SK-MEL-5 (cell line): ENCODE results near the gene DNAAF5. TPM values are rescaled to one million over a fixed set of nuclear protein-coding genes. Genes with fewer than 3 reads are reported as not detected.
"Not testable (repeated sequence)": the region's sequence is repeated elsewhere in the genome, so short reads cannot be mapped to it uniquely, and the experiment has no call there.

Source experiments
- DNase-seq: peaks from one replicate; pipeline ENCODE4 v3.0.0-alpha.2; 2016; ENCODE audit warnings: low read depth, low spot score
- in situ Hi-C: cut with HindIII; loops from 2 replicates; pipeline ENCODE4 v1.10.0; 2016; ENCODE audit warnings: low sequenced_read_pairs, high pct_unique_total_duplicates, low pct_unique_long_range_greater_than_20kb
- total RNA-seq: library from RNA; depleted of rRNA; stranded (reverse); fragments of >200 nt; shearing (Covaris generic); gene quantifications from 2 replicates; pipeline ENCODE4 v1.2.3, GENCODE V29; 2014

Gene DNAAF5
- total RNA-seq, 1 experiment from 2014 or later, result 71.7 TPM

DNA sequence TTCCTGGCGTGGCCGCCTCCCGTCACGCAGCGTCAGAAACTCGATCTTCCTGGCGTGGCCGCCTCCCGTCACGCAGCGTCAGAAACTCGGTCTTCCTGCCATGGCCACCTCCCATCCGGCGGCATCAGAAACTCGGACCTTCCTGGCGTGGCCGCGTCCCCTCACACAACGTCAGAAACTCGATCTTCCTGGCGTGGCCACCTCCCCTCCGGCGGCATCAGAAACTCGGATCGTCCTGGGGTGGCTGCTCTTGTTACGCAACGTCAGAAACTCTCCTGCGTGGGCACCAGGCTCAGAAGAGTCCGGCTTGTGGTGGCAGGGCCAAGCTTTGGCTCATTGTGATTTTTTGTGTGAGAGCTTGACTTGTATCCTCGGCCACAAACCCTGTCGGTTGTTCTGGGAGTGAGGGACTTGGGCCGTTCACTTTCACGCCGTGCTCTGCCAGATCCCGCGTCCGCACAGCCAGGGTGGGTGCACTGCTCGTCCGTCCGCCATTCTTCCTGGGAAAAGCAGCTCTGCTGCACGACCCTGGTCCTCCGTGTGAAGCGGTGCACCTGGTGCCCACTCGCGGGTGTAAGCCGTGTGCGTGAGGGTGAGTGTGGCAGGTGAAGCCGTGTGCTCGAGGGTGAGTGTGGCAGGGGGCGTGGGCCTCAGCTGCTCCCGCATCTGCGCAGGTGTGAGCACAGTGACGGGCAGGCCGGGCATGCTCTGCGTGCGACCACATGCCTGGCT is 56.4 kb downstream of the DNAAF5 start:
- in situ Hi-C loops, result no loop called here
- DNase-seq, result no peak

DNA sequence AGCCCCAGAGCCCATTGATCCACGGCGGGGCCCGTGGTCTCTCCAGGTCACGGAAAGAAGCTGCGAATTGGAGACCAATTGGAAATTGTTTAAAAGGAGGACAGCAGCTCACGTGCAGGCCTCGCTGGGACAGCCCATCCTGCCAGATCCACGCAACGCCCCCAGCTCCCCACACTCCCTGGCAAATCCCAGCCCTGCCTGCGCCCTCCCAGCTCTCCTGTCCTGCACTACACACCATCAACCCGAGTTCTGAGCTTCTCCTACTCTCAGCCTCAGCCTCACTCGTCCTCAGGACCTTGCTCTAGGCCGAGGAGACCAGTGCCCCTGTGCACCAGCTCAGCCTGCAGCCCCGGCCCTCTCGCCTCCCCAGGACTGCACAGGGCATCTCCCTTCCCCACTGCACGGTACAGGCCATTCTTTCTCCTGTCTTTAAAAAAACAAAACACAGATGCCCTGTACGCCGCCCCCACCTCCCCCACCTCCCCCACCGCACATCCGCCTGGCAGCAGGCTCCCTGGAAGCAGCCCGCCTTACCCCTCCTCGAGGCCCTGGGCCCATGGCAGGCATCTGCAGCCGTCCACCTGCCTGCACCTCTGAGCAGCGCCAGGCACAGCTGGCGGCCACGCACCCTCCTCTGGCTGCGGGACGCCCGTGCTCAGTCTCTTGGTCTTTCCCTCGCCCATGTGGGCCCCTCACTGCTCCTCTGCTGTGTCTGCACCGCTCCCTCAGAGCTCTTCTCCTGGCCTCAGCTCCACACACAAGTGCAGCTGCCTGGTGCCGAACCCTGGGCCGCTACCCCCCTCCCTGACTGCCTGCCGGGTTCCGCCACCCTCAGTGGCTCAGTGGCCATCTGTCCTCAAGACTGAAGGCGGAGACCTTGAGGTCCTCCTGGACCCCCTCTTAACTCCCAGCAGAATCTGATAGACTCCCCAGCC is 57.3 kb downstream of the DNAAF5 start:
- DNase-seq, result no peak
- in situ Hi-C loops, result no loop called here

DNA sequence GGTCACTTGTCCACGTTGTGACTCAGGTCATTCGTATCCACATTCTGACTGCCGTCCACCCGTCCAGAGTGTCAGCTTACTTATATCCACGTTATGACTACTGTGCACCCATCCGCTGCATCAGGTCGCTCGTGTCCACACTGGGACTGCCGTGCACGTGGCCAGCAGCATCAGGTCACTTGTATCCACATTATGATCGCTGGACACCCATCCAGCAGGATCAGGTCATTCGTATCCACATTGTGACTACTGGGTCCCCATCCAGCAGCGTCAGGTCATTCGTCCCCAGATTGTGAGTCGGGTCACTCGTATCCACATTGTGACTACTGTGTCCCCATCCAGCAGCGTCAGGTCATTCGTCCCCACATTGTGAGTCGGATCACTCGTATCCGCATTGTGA is 58.5 kb downstream of the DNAAF5 start:
- in situ Hi-C loops, result no loop called here
- no peak for DNase-seq

DNA sequence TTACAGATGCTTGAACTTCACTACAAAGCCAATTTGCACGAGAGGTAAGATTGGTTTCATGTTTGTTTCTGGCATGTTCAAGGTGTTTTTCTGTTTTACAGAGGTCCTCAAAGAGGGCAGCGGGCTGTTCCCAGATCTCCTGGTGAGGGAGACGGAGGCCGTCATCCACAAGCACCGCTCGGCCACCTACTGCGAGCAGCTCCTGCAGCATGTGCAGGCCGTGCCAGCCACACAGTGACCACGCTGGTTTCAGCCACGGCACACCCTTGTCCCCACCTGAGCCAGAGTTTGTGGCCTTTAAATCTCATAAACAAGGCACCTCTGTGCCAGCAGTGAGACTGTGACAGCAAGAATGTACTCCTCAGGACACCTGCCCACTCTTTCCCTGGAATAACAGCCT is 58.9 kb downstream of the DNAAF5 start:
- DNase-seq, result no peak
- in situ Hi-C loops, result no loop called here

DNA sequence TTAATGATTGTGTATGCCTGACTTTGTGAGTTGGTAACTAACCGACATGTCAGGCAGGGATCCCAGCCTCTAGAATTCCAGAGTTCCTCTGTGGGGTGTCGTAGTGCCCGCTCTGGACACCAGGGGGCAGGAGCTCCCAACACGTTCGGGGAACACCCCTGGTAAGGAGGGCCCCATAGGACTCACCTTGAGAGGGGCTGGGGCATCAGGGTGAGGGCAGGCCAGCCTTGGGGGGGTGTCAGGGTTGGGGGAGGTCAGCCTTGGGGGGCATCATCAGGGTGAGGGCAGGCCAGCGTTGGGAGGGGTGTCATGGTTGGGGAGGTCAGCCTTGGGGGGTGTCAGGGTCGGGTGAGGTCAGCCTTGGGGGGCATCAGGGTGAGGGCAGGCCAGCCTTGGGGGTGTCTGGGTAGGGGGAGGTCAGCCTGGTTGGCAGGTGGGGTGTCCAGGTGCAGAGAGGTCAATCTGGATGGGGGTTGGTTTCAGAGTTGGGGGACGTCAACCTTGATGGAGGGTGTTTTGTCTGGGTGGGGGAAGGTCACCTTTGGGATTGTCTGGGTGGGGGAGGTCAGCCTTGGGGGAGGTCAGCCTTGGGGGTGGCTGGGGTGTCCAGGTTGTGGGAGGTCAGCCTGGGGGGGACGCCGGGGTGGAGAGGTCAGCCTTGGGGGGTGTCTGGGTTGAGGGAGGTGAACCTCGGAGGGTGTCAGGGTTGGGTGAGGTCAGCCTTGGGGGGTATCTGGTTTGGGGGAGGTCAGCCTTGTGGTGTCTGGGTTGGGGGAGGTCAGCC is 60.2 kb downstream of the DNAAF5 start:
- DNase-seq, result peak; percentile 54
- in situ Hi-C loops, result no loop called here

DNA sequence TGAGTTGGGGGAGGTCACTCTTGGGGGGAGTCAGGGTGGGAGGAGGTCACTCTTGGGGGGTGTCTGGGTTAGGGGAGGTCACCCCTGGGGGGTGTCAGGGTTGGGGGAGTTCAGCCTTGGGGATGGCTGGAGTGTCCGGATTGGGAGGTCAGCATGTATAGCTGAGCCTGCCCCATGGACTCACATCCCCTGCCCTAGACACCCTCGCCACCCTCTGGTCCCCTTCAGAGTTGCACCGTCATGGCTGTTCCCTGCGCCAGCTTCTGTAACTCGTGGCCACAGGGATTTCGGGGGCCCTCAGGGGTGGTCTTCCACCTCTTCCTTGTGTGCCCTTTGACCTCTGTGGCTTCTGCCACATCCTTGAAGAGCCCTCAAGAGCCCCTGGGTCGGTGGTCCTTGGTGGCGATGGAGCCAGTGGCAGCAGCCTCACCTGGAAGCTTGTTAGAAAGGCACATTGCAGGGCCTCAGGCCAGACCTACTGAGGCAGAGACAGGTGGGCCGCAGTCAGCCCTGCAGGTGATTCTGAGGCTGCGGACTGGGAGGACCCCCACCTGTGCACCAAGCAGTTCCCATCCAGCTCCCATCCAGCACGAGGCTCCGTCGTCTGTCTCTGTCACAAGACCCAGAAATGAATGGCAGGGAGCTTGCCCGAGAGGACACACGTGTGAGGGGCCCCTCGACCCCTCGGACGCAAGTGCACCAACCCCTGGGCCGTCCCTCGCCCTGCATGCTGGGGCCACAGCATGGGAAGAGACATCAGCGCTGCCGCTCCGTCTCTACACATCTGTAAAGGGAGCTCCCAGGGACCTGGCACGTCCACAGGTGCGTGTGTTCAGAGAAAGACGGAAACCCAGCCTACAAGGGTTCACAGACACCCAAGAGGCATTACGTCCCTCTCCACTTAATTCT is 61.1 kb downstream of the DNAAF5 start:
- DNase-seq, result no peak
- in situ Hi-C loops, result no loop called here

DNA sequence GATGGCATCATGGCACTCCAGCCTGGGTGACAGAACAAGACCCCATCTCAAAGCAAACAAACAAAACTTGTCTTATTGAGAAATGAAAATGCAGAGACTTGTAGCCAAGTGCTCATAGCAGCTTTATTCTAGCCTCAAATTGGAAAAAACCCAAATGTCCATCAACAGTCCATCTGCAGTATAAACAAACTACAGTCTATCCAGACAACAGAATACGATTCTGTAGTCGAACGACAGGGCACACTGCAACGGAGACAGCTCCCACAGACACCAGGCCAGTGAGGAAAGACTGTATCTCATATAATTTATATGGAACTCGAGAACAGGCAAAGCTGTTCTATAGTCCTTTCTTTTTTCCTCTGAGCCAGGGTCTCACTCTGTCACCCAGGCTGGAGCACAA is 65.0 kb downstream of the DNAAF5 start:
- DNase-seq, result no peak
- in situ Hi-C loops, result no loop called here

DNA sequence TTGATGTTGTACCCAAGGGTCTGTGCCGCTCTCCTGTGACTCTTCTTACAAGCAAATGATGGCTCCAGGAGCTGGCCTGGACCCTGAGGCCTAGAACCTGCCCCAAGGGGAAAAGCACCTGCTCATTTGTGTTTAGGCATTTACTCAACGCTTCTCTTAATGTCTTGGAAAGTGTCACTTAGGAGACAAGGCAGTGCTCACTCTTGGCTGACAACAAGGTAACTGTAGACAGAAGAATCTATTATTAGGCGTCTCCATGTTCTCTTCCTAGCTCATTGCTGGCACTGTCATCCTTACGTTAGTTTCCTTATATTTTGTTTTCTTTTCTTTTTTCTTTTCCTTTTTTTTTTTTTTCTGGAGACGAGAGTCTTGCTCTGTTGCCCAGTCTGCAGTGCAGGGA is 67.7 kb downstream of the DNAAF5 start:
- DNase-seq, result no peak
- in situ Hi-C loops, result no loop called here

DNA sequence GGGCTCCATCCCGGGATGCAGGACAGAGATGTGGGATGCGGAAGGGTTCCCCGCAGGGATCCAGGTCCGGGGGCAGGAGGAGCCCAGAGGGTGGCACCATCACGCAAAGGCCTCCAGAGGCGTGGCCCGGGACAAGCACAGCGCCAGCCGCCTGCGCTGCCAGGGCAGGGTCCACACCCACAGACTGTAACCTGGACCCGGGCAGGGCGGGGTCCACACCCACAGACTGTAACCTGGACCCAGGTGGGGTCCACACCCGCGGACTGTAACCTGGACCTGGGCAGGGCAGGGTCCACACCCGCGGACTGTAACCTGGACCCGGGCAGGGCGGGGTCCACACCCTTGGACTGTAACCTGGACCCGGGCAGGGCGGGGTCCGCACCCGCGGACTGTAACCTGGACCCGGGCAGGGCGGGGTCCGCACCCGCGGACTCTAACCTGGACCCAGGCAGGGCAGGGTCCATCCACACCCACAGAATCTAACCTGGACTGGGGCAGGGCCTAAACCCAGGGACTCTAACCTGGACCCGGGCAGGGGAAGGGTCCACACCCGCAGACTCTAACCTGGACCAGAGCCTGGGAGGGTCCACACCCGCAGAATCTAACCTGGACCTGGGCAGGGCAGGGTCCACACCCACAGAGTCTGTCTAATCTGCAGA is 68.3 kb downstream of the DNAAF5 start:
- no peak for DNase-seq
- in situ Hi-C loops, result no loop called here

DNA sequence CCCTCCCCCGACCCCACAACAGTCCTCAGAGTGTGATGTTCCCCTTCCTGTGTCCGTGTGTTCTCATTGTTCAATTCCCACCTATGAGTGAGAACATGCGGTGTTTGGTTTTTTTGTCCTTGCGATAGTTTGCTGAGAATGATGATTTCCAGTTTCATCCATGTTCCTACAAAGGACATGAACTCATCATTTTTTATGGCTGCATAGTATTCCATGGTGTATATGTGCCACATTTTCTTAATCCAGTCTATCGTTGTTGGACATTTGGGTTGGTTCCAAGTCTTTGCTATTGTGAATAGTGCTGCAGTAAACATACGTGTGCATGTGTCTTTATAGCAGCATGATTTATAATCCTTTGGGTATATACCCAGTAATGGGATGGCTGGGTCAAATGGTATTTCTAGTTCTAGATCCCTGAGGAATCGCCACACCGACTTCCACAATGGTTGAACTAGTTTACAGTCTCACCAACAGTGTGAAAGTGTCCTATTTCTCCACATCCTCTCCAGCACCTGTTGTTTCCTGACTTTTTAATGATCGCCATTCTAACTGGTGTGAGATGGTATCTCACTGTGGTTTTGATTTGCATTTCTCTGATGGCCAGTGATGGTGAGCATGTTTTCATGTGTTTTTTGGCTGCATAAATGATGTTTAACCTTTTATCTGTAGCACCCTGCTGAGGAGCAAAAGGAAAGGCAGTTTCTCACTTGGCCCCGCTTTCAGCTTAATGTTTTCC is 70.1 kb downstream of the DNAAF5 start:
- in situ Hi-C loops, DNase-seq: not testable (repeated sequence)

DNA sequence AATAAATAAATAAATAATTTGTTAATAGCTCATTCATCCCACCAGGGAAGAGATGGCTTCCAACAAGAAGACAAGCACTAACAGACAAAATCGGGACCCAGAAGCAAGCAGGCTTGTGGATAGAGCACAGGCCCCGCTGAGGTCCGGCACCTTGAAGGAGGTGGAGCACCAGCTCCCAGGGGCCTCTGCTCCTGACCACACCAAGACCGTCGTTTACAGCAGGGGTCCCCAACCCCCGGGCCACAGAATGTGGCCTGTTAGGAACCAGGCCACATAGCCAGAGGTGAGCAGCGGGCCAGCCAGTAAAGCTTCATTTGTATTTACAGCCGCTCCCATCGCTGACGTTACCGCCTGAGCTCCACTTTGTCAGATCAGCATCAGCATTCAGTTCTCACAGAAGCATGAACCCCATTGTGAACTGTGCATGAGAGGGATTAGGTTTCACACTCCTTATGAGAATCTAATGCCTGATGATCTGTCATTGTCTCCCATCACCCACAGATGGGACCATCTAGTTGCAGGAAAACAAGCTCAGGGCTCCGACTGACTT is 72.5 kb downstream of the DNAAF5 start:
- in situ Hi-C loops, result no loop called here
- DNase-seq, result no peak

DNA sequence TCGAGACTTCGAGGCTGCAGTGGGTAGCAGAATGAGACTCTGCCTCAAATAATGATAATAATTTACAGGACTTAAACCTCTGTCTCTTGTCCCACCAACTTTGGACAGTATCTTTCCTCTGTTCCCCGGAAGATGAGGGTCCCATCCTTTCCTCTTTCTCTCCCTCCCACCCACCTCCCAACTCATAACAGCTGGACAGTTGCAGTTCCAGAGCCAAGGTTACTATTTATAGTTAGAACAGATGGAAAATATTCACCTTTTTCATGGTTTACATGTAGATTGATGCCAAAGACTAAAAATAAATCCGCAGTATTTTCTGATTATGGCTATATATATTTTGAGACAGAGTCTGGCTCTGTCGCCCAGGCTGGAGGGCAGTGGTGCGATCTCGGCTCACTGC is 74.2 kb downstream of the DNAAF5 start:
- in situ Hi-C loops, result no loop called here
- DNase-seq, result no peak

DNA sequence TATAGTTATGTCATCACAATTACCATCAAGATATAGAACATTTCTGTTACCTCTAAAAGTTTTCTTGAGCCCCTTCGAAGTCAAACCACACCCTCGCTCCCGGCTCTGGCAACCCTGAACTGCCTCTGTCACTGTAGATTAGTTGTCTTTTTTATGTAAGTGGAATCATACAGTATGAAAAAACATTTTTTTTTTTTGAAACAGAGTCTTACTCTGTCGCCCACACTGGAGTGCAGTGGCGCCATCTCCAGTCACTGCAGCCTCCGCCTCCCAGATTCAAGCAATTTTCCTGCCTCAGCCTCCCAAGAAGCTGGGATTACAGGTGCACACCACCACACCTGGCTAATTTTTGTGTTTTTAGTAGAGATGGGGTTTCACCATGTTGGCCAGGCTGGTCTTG is 74.9 kb downstream of the DNAAF5 start:
- DNase-seq, in situ Hi-C loops: not testable (repeated sequence)

DNA sequence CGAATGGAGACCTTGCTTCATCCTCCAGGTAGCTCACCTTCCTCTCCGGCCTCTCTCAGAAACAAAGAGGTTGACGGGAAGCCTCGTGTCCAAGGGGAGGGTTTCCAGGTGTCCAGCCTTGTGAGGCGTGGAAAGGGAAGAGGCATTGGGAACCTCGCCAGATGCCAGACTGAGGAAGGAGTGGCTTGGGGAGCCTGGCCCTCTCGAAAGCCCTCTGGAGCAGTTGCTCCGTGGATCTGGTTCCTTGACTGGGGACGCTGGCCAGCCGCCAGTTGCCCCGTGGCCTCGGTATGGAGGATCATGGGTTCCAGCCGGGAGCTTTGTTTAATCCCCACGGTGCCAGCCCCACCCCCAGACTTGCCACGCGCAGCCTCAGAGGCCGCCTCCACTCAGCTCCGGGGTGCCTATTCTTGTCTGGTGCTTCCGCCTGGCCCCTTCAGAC is 75.5 kb downstream of the DNAAF5 start:
- in situ Hi-C loops, result no loop called here
- no peak for DNase-seq

DNA sequence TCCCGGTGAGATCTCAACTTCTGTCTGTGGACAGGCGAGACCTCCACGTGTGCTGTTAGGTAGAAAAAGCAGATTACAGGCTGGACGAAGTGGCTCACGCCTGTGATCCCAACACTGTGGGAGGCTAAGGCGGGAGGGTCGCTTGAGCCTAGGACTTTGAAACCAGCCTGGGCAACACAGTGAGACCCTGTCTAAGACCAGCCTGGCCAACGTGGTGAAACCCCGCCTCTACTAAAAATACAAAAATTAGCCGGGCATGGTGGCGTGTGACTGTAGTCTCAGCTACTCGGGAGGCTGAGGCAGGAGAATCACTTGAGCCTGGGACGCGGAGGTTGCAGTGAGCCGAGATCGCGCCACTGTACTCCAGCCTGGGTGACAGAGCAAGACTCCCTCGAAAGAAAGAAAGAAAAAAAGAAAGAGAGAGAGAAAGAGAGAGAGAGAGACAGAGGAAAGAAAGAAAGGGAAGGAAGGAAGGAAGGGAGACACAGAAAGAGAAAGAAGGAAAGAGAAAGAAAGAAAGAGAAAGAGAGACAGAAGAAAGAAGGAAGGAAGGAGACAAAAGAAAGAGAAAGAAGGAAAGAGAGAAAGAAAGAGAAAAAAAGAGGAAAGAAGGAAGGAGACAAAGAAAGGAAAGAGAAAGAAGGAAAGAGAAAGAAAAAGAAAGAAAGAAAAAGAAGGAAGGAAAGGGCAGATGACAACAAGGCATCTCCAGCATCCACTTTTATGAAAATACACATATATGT is 76.2 kb downstream of the DNAAF5 start:
- no peak for DNase-seq
- in situ Hi-C loops, result no loop called here
